ENCODE results near the gene FBXW7.

DNA sequence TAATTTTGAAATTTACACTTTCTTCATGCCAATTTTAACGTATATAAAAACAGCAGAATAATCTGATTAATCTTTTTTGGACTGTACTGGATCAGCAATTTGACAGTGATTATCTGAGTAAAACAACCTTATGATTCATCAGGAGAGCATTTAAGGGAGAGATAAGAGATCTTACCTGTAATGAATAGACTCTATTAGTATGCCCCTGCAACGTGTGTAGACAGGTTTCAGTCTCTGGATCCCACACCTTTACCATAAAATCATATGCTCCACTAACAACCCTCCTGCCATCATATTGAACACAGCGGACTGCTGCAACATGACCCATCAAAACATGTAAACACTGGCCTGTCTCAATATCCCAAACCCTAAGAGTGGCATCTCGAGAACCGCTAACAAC lies 210.1 kb downstream of the FBXW7 start:
- TF ChIP-seq, protein P1, sequence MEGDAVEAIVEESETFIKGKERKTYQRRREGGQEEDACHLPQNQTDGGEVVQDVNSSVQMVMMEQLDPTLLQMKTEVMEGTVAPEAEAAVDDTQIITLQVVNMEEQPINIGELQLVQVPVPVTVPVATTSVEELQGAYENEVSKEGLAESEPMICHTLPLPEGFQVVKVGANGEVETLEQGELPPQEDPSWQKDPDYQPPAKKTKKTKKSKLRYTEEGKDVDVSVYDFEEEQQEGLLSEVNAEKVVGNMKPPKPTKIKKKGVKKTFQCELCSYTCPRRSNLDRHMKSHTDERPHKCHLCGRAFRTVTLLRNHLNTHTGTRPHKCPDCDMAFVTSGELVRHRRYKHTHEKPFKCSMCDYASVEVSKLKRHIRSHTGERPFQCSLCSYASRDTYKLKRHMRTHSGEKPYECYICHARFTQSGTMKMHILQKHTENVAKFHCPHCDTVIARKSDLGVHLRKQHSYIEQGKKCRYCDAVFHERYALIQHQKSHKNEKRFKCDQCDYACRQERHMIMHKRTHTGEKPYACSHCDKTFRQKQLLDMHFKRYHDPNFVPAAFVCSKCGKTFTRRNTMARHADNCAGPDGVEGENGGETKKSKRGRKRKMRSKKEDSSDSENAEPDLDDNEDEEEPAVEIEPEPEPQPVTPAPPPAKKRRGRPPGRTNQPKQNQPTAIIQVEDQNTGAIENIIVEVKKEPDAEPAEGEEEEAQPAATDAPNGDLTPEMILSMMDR (IDR thresholded peaks at IDR 0.05) = no peak
- no peak for TF ChIP-seq POLR2A (IDR thresholded peaks at IDR 0.05)

Data from transverse colon (tissue), 3 donors.